ENCODE results near the gene SLC22A17. TPM values are rescaled to one million over a fixed set of nuclear protein-coding genes. Genes with fewer than 3 reads are reported as not detected.

The SLC22A17 gene
- 0.97 and 3.7 TPM in 2 replicates for total RNA-seq

DNA sequence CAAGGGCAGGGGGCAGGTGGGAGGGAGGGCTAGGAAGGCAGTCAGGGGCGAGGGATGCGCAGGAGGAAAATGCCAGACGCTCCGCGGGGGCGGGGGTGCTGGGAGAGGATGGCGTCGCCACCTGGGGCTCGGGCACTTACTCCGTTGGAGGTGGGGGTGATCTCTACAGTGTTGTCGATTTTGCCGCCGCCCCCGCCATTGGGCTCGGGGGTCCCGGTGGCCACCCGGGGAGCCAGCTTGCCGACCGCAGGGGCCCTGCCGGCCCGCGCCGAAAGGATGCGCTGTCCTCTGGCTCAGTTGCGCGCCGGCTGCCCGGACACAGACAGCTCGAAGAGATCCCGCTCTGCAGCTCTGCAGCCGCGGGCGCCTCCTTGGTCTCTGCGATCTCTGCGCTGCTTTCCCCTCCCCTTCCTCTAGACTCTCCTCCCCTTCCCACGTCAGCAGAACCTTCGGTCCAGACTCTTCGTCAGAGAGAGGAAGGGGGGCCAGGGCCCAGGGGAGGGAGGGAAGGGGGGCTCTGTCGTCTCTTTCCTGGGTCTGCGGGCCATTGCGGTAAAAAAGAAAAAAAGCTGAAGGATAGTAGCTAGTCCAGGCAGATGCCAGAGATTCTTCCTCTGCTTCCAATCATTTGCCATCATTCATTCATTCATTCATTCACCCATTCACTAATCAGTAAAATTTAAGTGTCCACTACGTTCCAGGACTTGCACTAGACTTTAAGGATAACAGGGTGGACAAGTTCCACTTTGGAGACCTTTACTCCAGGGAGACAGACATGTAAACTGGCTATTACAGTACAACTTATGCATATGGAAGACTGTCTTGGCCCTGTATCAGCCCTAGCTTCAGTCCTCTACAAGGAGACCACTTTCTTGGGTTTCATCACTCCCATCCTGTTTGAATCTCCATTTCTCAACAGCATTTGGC lies at the start of gene SLC22A17:
Gene SLC22A17, minus strand, starts transcription at position 382 of the 927 bp plus-strand sequence.

DNA sequence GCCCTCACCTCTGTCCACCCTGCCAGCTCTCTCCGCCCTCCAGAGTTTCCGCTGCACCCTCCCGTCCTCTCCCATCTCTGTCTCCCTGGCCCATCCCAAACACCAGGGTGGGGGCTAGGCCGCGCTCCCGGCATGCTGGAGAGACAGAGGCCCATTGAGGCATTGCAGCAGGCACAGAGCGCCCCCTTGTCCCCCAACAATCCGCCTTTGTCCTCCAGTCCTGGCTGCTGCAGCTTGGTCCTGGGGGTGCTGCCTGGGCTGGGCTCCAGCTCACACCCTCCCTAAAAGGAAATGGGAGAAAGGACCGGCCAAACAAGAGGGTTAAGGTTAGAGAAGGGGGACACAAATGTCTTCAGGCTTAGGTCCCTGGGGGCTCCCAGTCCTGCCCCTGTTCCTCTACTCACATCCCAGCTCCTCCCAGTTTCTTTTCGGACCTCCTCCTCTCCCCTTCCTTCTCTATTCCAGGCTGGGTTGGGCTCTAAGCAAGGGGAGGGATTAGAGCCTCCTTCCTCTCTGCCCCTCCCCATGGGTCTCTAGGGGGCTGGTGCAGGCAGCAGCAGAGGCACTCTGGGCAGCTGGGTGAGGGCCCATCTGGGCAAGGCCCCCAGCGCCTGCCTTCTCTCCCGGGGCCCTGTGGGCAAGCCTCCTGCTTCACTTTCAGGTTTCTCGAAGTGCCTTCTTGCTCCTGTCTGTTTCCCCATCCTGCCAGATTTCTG lies 24.0 kb upstream of the SLC22A17 start, which contains the start of gene CMTM5:
Gene CMTM5, plus strand, starts transcription at position 565 of the 716 bp plus-strand sequence. CDS start 206 bp downstream, outside the sequence.

DNA sequence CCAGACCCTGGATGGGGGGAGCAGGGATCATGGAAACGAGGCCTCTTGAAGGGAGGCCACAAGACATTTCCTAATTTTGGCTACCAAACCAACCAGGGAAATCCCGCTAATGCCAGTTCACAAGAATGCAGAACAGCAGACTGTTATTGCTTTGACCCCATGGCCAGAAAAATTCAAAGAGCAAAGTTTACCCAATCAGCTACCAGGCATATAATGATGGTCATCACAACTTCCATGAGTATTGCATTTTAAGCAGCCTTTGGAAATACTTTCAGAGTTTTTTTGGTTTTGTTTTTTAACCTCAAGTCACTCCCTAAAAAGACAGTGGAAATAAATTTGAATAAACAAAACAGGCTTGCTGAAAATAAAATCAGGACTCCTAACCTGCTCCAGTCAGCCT lies 19.8 kb upstream of the SLC22A17 start, which contains the start of gene IL25:
Gene IL25, plus strand, starts transcription at position 301 of the 400 bp plus-strand sequence.

GRCh38 chr14:23365036-23365731 lies 12.5 kb upstream of the SLC22A17 start, which contains the start of gene EFS:
EFS (minus strand) TSS chr14:23365172; CDS start chr14:23365025, 147 bp downstream.

DNA sequence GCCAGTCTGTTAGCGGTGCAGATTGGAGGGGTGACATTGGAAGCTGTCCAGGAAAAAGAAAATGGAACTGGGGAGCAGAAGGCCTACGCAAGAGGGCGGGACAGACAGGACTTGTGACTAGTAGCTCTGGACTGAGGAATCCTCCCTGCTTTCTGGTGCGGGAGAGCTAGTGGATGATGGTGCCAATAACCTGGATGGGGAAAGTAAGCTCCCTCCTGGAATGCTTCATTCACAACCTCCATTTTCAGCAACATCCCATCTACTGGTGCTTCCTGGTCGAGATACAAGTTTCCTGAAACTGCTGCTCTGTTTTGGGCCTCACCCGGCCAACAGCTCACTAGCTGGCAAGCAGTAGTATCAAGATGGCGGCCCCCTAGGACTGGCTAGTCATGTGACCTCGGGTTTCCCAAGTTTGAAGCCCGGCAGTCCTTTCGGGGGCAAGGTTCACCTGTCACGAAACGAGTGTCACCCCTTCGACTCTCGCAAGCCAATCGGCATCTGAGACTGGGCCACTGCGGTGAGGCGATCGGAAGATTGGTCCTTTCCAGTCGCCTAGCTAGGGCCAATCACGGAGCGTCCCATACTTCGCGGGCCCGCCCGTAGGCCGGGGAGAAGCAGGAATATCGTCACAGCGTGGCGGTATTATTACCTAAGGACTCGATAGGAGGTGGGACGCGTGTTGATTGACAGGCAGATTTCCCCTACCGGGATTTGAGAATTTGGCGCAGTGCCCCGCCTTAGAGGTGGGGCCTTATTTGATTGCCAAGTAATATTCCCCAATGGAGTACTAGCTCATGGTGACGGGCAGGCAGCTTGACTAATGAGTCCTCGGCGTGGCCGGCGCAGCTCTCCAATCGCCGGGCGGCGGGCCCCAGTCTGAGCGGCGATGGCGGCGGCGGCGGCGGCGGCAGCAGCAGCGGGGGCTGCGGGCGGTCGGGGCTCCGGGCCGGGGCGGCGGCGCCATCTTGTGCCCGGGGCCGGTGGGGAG lies 31.8 kb downstream of the SLC22A17 start, which contains the start of gene PABPN1:
Gene PABPN1, plus strand, starts transcription at position 874 of the 988 bp plus-strand sequence. Its CDS starts 13 bp downstream, at position 887.

GRCh38 chr14:23306412-23307145 lies 46.1 kb downstream of the SLC22A17 start, which contains the start of gene BCL2L2:
BCL2L2 (plus strand) TSS chr14:23306833; CDS start chr14:23307768, 935 bp downstream.

DNA sequence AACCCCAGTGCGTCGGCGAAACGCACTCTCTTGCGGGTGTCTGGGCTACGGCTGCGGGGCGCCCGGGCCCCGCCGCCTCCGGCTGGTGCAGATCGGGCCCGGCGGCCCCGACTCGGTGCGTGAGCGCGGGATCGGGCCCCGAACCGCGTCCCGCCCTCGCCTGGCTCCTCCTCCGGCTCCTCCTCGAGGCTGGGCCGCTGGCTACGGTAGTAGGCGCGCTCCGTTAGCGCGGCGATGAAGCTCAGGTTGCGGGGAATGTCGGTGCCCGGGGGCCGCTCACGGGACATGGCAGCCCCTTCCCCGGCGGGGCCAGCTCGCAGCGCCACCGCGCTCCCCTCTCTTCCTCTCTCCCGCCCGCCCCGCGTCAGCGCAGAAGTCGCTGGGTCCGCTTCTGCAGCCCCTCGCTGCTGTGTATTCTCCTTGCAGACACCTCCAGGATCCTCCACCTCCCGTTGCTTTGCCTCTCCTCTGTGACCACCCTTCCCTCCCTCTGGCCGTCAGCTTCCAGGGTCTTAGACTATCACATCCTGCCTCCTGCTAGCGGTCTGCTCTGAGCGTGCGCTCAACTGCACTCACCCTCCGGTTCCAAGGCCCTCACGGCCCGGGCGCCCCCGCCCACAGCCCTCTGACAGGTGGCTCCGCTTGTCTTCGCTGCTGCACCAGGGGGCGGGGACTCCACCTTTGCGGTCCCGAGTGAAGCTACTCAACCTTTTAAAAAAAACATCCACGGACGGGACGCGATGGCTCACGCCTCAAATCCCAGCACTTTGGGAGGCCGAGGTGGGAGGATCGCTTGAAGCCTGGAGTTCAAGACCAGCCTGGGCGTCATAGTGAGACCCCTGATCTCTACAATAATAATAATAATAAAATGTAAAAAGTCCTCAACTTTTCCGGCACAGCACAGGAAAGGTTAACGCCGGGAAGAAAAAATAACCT lies 50.1 kb downstream of the SLC22A17 start, which contains the start of gene PPP1R3E:
Gene PPP1R3E, minus strand, starts transcription at position 570 of the 936 bp plus-strand sequence. Its CDS starts 283 bp downstream, at position 287.

Other genes with a start within 250 kb of the SLC22A17 start
- not detected in 2 replicates for gene CIROP, start 247.9 kb downstream of the SLC22A17 start, total RNA-seq
- gene CEBPE, start 233.6 kb downstream of the SLC22A17 start, total RNA-seq = not detected in 2 replicates
- not detected in 2 replicates for gene SLC7A8, start 169.2 kb downstream of the SLC22A17 start, total RNA-seq
- gene RNF212B, start 115.0 kb downstream of the SLC22A17 start, total RNA-seq = not detected in 2 replicates
- 4.0 and 7.1 TPM in 2 replicates for gene HOMEZ, start 66.8 kb downstream of the SLC22A17 start, total RNA-seq
- 0.81 and 2.1 TPM in 2 replicates for gene PPP1R3E, start 50.0 kb downstream of the SLC22A17 start, total RNA-seq
- gene BCL2L2, start 46.1 kb downstream of the SLC22A17 start, total RNA-seq = 7.4 and 13.0 TPM in 2 replicates
- 52.9 and 97.5 TPM in 2 replicates for gene PABPN1, start 31.4 kb downstream of the SLC22A17 start, total RNA-seq
- 0.13 TPM in 1 of 2 replicates, not detected in the other for gene EFS, start 12.3 kb upstream of the SLC22A17 start, total RNA-seq
- gene IL25, start 19.9 kb upstream of the SLC22A17 start, total RNA-seq = not detected in 2 replicates
- not detected in 2 replicates for gene CMTM5, start 24.2 kb upstream of the SLC22A17 start, total RNA-seq
- gene MYH6, start 55.4 kb upstream of the SLC22A17 start, total RNA-seq = not detected in 2 replicates
- gene MYH7, start 82.8 kb upstream of the SLC22A17 start, total RNA-seq = not detected in 2 replicates
- gene NGDN, start 116.8 kb upstream of the SLC22A17 start, total RNA-seq = 39.0 and 49.9 TPM in 2 replicates
- gene ZFHX2, start 198.9 kb upstream of the SLC22A17 start, total RNA-seq = under 0.01 and 1.0 TPM in 2 replicates
- 3.7 and 8.9 TPM in 2 replicates for gene THTPA, start 203.4 kb upstream of the SLC22A17 start, total RNA-seq
- gene AP1G2, start 214.9 kb upstream of the SLC22A17 start, total RNA-seq = 13.6 and 32.0 TPM in 2 replicates
- gene JPH4, start 225.9 kb upstream of the SLC22A17 start, total RNA-seq = under 0.01 TPM in 1 of 2 replicates, not detected in the other

Data from bladder microvascular endothelial cell (primary cell).